Keratinocyte (primary cell): ENCODE data around the gene SYNGR1. TPM values are rescaled to one million over a fixed set of nuclear protein-coding genes. Genes with fewer than 3 reads are reported as not detected.
A peak's percentile ranks its signal among the peaks of the same experiment; 100 is the strongest.

Experiments
- DNase-seq: peaks from one replicate; pipeline ENCODE4 v3.0.0-alpha.2; 2011; ENCODE audit warnings: low read depth, missing footprints, low spot score
- FAIRE-seq: peaks from 2 replicates; lab custom pipeline; 2011; peaks lifted over from hg19 to GRCh38; lab: Jason Lieb, UNC
- H2AFZ ChIP-seq: 2 replicates; pipeline ENCODE4 v1.6.0; 2012; ENCODE audit warnings: low read length, control low read depth, inconsistent platforms; ENCODE audit not compliant: control insufficient read depth
- H3K27ac ChIP-seq: 2 replicates; pipeline ENCODE4 v1.5.1; 2011; ENCODE audit warnings: low read length; ENCODE audit not compliant: control insufficient read depth, insufficient read depth
- H3K27me3 ChIP-seq: 3 replicates; pipeline ENCODE4 v1.6.0; 2011; ENCODE audit warnings: low read length; ENCODE audit not compliant: control insufficient read depth, insufficient read depth; ENCODE audit errors: extremely low read depth
- H3K36me3 ChIP-seq, 2 experiments: 2 replicates in 1 of 2; 3 replicates in 1 of 2; pipeline ENCODE4 v1.5.1; 2011; ENCODE audit warnings: low read length in 2 of 2, mild to moderate bottlenecking in 1 of 2; ENCODE audit not compliant: control insufficient read depth in 2 of 2, insufficient read depth in 2 of 2; ENCODE audit errors: extremely low read depth in 1 of 2
- H3K4me1 ChIP-seq: 3 replicates; pipeline ENCODE4 v1.5.1; 2011; ENCODE audit warnings: low read length; ENCODE audit not compliant: control insufficient read depth, insufficient read depth; ENCODE audit errors: extremely low read depth
- H3K4me2 ChIP-seq: 3 replicates; pipeline ENCODE4 v1.6.0; 2011; ENCODE audit warnings: low read depth, low read length; ENCODE audit not compliant: control insufficient read depth, insufficient read depth; ENCODE audit errors: extremely low read depth
- H3K4me3 ChIP-seq, 3 experiments: fragments of 200-600 bp in 1 of 3; sonication (generic) in 1 of 3; 2 replicates in 2 of 3; 3 replicates in 1 of 3; pipeline ENCODE4 v1.5.1; 2011 to 2016; ENCODE audit warnings: low read length in 3 of 3, mild to moderate bottlenecking in 3 of 3, control low read depth in 2 of 3, inconsistent platforms in 1 of 3, low read depth in 1 of 3, mixed read lengths in 1 of 3, mixed run types in 1 of 3, moderate library complexity in 1 of 3; ENCODE audit not compliant: control insufficient read depth in 2 of 3, insufficient read depth in 2 of 3; ENCODE audit errors: extremely low read depth in 1 of 3
- H3K79me2 ChIP-seq: 2 replicates; pipeline ENCODE4 v1.6.0; 2012; ENCODE audit warnings: low read length; ENCODE audit not compliant: control insufficient read depth, insufficient read depth
- H3K9ac ChIP-seq: 3 replicates; pipeline ENCODE4 v1.6.0; 2011; ENCODE audit warnings: low read length; ENCODE audit not compliant: control insufficient read depth, insufficient read depth; ENCODE audit errors: extremely low read depth
- H3K9me1 ChIP-seq: 3 replicates; pipeline ENCODE4 v1.6.0; 2011; ENCODE audit warnings: low read length; ENCODE audit not compliant: control insufficient read depth, insufficient read depth; ENCODE audit errors: extremely low read depth
- H3K9me3 ChIP-seq: 2 replicates; pipeline ENCODE4 v1.5.1; 2012; ENCODE audit warnings: low read depth, low read length; ENCODE audit not compliant: control insufficient read depth
- H4K20me1 ChIP-seq: 3 replicates; pipeline ENCODE4 v1.6.0; 2011; ENCODE audit warnings: low read length; ENCODE audit not compliant: control insufficient read depth, insufficient read depth; ENCODE audit errors: extremely low read depth
- CTCF ChIP-seq, 3 experiments: IDR thresholded peaks in 1 of 3; conservative IDR thresholded peaks in 1 of 3; optimal IDR thresholded peaks in 1 of 3; 2 replicates in 2 of 3; 3 replicates in 1 of 3; pipeline versions ENCODE3 to v1.5.1; 2011; ENCODE audit warnings: low read length in 3 of 3, mild to moderate bottlenecking in 3 of 3, moderate library complexity in 2 of 3, control low read depth in 1 of 3, inconsistent platforms in 1 of 3; ENCODE audit not compliant: insufficient read depth in 2 of 3; ENCODE audit errors: extremely low read depth in 1 of 3
- EZH2 ChIP-seq: IDR thresholded peaks from one replicate; pipeline ENCODE4 v1.6.1; 2012; ENCODE audit warnings: inconsistent platforms, mild to moderate bottlenecking, low read length, moderate library complexity
- dilution Hi-C: fragments of 300-500 bp; cut with MboI; formaldehyde crosslinking; loops from one replicate; pipeline ENCODE4 v1.7.0; 2020; ENCODE audit warnings: low sequenced_read_pairs; ENCODE audit not compliant: extremely low pct_ligation_motif_present
- polyA plus RNA-seq, 5 experiments: library from polyadenylated mRNA; depleted of rRNA in 3 of 5; stranded (reverse) in 3 of 5; stranded (forward) in 1 of 5; unstranded in 1 of 5; fragments of >200 nt; gene quantifications; 1 replicate in 1 of 5; 2 replicates in 3 of 5; 3 replicates in 1 of 5; pipeline versions ENCODE4 v1.2.1 to v1.2.3, GENCODE V29; 2011 to 2012; ENCODE audit warnings: missing spikeins in 2 of 5, low read depth in 1 of 5, low replicate concordance in 1 of 5

SYNGR1 gene
- polyA plus RNA-seq, 1 donor (not counting 4 experiments of a cell fraction or from before 2014, with no cell fraction given): 0.63 TPM

GRCh38 chr22:39364714-39365491 is 15.1 kb downstream of the SYNGR1 start:
- no peak for TF ChIP-seq EZH2
- TF ChIP-seq CTCF (optimal IDR thresholded peaks at IDR 0.05 in 1 of 3, IDR thresholded peaks at IDR 0.05 in 1 of 3, conservative IDR thresholded peaks at IDR 0.05 in 1 of 3; ENCODE audit: extremely low read depth in 1 of 3, insufficient read depth in 2 of 3, low read length in 3 of 3): peak in 1 of 3 experiments; percentile 23
- Histone ChIP-seq H3K9me3 (no peaks in the 10 kb centered on the region), H3K9ac (no peak overlapping the region), H3K4me2 (peak overlapping the region; percentile 10), H3K9me1 (no peaks in the 10 kb centered on the region), H3K27me3 (peaks cover 12% of the 10 kb centered on the region), H4K20me1 (no peaks in the 10 kb centered on the region), H3K4me3 (no peak overlapping the region), H3K27ac (no peak overlapping the region), H3K36me3 (no peaks in the 10 kb centered on the region), H3K79me2 (no peaks in the 10 kb centered on the region), H3K4me1 (peaks cover 12% of the 10 kb centered on the region), H2AFZ (peak overlapping the region; percentile 37)
- FAIRE-seq (peak; percentile 65), DNase-seq (no peak)
- dilution Hi-C loops: no loop called here

GRCh38 chr22:39365492-39365780 is 15.6 kb downstream of the SYNGR1 start:
- H3K4me3 ChIP-seq: no peak overlapping the region
- no peaks in the 10 kb centered on the region for H3K36me3 ChIP-seq
- dilution Hi-C loops: no loop called here
- FAIRE-seq (no peak), DNase-seq (no peak)
- H3K9me3 ChIP-seq: no peaks in the 10 kb centered on the region
- H3K9ac ChIP-seq: no peak overlapping the region
- H3K79me2 ChIP-seq: no peaks in the 10 kb centered on the region
- no peak for TF ChIP-seq EZH2
- no peak for TF ChIP-seq CTCF (optimal IDR thresholded peaks at IDR 0.05 in 1 of 3, IDR thresholded peaks at IDR 0.05 in 1 of 3, conservative IDR thresholded peaks at IDR 0.05 in 1 of 3; ENCODE audit: extremely low read depth in 1 of 3, insufficient read depth in 2 of 3, low read length in 3 of 3)
- peaks cover 12% of the 10 kb centered on the region for H3K27me3 ChIP-seq
- no peaks in the 10 kb centered on the region for H3K9me1 ChIP-seq
- no peak overlapping the region for H2AFZ ChIP-seq
- no peak overlapping the region for H3K4me2 ChIP-seq
- peaks cover 12% of the 10 kb centered on the region for H3K4me1 ChIP-seq
- no peak overlapping the region for H3K27ac ChIP-seq
- H4K20me1 ChIP-seq: no peaks in the 10 kb centered on the region
